NCI-H2029 (cell line): Measurements from ENCODE around the gene TFCP2.

Source experiments
- DNase-seq: peaks from one replicate; lab custom pipeline; 2025; lab: John Stamatoyannopoulos, UW

The TFCP2 gene

DNA sequence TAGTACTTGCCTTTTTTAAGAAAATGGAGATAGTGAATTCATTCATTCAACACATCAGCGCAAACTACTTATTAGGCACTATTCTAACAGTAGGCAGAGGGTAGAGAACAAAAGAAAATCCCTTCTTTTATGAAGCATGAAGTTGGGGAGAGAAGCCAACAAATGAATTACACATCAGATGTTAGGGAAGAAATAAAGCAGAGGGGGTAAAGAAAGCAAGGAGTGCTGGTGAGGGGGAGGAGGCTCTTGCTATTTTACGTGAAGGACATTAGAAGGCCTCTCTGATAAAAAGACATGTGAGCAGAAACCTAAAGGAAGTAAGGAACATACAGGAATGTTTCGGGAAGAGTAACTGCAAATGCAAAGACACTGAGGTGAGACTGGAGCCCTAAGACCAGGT lies 22.2 kb downstream of the TFCP2 start:
- DNase-seq: no peak

DNA sequence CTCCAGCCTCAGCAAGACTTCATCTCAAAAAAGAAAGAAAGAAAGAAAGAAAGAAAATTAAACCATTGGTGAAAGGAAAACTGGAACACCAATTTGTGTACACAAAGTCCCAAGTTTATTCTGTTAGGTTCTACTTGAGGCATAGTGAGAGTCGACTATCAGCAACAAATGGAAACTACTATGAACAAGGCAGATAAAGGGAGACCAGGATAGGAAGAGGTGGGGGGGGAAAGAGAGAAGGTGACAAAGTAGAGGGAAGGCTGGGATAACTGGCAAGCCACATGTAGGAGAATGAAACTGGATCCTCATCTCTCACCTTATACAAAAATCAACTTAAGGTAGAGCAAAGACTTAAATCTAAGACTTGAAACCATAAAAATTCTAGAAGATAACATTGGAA lies 25.6 kb downstream of the TFCP2 start:
- no peak for DNase-seq

DNA sequence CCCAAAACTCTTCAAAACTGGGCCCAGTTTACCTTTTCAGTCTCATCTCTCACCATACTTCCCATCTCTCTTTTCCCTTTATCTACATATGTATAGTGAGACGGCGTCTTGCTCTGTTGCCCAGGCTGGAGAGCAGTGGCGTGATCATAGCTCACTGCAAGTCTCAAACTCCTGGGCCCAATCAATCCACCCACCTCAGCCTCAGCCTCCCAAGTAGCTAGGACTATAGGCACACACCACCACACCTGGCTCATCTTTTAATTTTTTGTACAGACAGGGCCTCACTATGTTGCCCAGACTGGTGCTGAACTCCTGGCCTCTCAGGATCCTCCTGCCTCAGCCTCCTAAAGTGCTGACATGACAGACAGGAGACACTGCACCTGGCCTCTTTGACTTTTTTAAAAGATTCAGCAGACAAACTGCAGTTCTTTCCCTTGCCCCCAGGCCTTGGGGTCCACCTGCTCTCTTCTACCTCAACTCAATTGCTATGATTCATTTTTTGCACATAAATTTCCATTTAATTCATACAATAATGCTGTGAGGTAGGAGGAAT lies 33.6 kb downstream of the TFCP2 start:
- DNase-seq: no peak

DNA sequence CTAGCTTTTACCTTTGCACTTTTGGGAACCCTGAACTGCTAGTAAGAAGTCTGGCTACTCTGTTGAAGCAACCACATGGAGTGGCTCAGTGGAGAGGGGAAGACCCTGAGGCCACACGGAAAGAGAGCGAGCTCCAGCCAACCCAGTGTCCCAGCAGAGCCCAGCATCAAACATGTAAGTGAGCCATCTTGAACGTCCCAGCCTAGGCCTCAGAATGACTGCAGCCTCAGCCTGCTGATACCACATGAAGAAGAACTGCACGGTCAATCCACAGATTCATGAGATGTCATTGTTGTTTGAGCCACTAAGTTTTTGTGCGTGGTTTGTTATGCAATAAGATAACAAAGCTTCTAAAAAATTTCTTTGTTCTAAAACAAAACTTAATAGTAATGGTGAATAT lies 40.2 kb downstream of the TFCP2 start:
- DNase-seq: no peak

DNA sequence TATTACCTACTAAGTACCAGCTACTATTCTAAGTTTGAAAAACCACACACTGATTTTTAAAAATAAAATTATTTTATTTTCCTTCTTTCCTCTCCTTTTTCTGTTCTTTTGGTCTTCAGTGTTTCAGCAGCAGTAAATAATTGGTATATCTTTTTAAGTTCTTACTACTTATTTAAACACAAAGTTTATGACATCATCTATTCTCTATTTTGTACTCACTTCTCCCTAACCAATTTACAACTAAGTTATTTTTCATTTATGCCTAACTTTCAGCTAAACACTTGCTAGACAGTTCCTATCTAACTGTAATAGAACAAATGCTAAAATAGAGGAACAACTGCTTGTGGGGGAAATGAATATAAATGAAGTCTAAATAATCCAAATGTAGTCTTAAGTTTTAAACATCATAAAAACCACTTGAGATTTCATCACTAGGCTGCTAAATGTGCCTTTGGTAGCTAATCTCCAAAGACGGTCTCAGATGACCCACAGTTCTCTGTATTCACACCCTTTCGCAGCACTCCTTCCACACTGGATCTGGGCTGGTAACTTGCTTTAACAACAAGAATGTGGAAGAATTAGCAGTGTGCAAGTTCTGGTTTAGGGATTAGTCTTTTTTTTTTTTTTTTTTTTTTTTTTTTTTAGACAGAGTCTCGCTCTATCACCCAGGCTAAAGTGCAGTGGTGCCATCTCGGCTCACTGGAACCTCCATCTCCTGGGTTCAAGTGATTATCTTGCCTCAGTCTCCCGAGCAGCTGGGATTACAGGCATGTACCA lies 41.0 kb downstream of the TFCP2 start:
- no peak for DNase-seq

DNA sequence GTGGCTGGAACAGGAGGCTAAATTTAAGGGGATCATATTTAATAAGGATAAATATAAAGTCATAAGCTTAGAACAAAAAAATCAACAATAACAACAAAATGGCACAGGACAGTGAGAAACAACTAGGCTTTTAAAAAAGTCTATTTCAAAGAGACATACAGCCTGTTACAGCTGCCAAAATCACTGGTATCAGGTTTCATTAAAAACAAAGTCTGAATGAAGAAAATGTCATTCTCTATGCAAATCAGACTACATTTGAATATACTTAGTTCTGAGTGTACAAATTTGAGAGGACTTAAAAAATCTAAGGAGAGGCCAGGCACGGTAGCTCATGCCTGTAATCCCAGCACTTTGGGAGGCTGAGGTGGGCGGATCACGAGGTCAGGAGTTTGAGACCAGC lies 44.0 kb downstream of the TFCP2 start:
- DNase-seq: no peak

DNA sequence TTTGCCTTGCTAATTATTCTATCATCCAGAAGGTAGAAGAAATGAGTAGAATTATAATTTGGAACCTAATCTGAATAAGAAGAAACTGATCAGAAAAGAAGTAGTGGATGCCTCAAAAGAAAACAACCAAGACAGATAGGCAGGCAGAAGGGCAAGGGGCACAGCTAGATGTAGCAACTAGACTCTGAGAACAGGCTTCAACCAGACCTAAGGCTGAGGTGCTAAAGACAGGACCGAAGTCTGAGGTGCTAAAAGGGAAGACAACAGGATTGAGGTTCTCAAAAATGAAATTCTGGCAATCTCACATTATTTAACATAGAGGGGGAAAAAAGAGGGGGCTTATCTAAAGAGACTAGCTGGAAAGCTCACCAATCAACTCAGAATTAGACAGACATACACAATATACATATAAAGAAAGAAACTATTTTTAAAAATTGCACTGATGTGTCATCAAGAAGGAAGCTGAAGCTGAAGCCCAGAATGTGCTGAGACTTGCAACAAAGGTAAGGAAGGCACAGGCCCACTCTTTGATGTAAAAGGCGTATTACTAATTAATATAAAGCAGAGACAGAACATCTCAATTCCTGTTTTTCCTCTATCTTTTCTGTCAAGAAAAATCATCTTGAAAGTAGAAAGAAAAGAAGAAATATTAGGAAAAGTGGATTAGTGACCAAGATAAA lies 45.7 kb downstream of the TFCP2 start:
- DNase-seq: no peak

DNA sequence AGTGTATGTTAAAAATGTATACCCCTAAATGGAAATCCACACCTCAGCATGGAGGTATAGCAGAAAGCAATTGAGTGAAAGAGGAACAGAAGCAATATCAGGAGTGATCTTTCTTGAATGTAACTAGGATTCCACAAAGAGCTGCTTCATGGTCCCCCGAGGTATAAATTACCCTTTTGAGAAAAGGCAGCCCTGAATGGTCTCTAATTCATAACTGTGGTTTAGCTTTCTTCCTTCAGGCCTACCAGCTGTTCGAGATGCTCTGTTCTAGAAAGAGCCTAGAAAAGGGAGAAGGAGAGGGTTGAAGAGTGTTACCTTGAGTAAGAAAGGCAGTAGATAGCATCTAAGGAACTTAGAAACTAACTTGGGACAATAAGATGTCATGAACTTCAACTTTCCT lies 46.6 kb downstream of the TFCP2 start:
- no peak for DNase-seq

DNA sequence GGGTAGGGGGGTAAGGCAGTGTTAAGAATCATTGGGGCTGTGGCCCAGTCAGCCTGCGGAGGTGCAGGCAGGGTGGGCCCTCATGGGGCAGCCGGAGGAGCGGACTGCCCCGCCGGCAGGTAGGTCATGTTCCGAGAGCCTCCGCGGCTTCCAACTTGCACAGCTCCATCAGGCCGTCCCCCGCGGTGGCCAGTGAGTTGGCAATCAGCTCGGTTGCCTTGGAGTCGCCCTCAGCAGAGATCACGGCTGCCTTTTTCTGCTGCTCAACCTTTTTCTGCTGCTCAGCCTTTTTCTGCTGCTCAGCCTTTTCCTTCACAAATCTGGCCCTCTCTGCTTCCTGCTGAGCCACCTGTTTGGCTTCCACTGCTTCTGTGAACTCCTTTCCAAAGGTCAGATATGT lies 48.4 kb downstream of the TFCP2 start:
- DNase-seq: no peak

DNA sequence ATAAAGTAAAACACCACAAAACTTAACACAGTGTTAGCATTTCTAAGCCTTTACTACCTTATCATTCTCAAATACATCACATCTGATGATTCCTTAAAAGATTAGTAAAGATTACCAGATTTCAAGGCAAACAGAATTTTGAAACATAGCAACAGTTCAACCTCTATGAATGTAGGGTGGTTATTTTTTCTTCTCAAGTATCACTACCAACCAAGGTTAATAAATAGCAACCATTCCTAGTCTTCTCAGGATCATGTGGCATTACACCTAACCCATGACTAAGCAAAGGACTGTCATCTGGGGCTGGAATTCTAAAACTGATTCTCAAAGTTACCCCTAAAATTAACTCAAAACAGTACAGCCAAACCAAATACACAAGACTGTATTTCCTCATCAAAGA lies 50.1 kb downstream of the TFCP2 start:
- no peak for DNase-seq

DNA sequence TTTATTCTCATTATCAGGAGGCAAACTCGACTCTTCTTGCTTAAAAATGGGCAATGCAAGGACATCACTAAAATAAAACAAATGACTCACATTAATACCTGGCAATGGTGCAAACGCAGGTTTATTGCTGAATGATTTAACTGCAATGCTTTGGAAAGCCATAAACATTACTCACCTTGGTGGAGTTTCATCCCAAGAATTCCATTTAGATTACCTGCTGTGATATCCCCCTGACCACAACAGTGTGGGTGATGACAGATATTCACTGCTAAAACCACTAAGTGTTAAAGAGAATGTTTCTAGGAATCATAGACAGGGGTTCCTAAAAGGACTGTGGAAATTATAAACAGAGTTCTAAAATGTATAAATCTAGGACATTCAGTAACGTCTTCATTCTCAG lies 54.2 kb downstream of the TFCP2 start:
- DNase-seq: no peak

DNA sequence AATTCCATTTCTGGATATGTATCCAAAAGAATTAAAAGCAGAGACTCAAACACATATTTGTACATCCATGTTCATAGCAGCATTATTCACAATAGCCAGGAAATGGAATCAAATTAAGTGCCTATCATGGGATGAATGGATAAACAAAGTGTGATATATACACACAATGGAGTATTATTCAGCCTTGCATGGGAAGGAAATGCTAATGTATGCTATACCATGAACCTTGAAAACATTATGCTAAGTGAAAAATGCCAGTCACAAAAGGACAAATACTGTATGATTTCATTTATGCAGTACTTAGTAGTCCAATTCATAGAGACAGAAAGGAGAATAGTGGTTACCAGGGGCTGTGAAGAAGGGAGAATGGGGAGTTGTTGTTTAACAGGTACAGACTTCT lies 57.4 kb downstream of the TFCP2 start:
- DNase-seq: no peak

DNA sequence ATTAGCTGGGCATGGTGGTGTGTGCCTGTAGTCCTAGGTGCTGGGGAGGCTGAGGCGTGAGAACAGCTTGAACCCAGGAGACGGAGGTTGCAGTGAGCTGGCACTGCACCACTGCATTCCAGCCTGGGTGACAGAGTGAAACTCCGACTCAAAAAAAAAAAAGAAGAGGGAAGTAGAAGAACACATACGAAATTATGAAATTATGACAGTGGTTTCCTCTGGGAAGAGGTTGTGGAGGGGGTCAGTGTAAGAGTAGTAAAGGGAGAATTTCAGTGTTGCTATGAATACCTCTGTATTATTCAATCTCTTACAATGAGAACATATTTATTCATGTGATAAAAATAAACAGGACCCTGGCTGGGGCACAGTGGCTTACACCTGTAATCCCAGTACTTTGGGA lies 64.8 kb downstream of the TFCP2 start:
- DNase-seq: no peak

DNA sequence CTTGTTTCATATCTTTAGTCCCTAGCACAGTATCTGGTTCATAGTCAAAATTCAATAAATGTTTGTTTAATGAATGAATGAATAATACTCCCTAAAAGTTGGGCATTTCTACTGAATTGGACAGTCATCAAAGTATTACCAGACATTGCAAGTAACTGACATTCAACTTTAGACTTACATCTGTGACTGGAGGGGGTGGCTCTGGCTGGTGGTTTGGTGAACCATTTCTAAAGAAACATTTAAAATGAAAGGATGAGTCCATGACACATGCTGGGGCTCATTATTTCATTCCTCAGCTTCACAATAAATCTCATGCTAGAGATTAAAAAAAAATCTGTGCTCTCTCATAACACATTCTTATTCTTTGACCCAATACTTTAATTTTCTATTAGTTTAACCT lies 69.0 kb downstream of the TFCP2 start:
- no peak for DNase-seq

DNA sequence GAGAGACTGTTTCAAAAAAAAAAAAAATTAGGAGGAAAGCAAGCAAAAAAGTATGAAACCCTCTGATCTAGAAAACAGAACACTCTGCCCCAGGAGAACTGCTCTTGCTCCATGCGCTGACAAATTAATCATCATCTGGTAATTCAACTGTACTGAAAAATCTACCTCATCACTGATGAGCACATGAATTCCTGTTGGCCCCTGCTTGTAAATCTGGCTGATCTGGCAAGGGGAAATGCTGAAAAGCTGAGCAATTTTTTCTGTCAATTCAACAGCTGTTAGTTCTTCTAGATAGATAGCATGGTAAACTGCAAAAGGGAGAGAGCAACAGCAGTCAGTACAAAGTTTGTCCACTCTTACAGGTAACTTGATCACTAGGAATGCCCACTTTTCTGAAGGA lies 74.3 kb downstream of the TFCP2 start:
- DNase-seq: no peak

DNA sequence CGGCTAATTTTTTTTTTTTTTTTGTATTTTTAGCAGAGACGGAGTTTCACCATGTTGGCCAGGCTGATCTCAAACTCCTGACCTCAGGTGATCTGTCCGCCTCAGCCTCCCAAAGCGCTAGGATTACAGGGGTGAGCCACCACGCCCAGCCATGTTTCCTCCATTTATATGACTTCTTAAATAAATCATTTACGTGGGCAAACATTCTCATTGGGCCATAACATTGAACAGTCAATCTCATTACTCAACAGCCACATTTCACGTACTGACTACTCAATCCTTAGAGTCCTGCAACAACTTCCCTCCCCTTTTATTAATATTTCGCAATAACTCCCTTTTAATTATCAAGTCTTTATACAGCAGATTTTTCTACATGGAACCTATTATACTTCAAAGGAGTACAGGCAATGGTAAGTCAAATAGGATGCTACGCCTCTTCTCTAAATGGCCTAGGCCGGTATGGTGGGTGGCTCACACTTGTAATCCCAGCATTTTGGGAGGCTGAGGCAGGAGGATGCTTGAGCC lies 82.2 kb downstream of the TFCP2 start:
- DNase-seq: no peak

DNA sequence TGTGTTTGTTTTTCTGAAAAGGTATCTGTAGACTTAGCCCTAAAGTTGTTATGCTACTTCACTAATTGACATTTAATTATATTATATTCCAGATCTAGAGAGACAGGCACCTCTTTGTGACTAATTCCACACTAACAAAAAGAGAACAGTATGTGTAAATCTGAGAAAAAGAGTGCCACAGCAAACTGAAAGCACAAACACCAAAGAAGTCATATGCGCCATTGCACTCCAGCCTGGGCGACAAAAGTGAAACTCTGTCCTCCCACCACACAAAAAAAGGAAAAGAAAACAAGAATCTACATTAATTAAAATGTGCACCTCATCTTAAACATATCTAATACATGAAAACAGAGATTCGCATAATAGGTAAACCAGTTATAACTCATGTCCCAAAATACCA lies 85.1 kb downstream of the TFCP2 start:
- no peak for DNase-seq

DNA sequence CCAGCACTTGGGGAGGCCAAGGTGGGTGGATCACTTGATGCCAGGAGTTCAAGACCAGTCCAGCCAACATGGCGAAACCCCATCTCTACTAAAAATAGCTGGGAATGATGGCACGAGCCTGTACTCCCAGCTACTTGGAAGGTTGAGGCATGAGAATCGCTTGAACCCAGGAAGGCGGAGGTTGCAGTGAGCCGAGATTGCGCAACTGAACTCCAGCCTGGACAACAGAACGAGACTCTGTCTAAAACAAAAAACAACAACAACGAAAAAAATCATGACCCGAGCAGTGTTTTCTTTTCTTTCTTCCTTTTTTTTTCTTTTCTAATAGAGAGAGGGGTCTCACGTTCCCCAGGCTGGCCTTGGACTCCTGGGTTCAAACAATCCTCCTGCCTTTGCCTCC lies 86.0 kb downstream of the TFCP2 start:
- DNase-seq: no peak

DNA sequence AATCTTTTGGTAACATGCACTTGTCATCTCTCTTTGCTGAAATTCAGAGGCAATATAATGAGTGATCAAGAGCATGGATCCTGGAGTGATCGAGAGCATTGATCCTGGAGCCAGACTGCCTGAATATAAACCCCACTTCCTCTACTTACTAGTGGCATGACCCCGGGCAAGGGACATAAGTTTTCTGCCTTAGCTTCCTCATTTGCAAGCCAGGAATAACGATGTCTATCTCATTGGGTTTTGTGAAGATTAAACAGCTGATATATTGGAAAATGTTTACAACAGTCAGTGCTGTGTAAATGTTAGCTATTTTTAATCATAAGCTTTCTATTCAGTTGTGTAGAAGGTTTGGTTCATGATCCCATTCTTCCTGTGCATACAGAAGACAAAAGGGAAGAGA lies 87.2 kb downstream of the TFCP2 start:
- no peak for DNase-seq

DNA sequence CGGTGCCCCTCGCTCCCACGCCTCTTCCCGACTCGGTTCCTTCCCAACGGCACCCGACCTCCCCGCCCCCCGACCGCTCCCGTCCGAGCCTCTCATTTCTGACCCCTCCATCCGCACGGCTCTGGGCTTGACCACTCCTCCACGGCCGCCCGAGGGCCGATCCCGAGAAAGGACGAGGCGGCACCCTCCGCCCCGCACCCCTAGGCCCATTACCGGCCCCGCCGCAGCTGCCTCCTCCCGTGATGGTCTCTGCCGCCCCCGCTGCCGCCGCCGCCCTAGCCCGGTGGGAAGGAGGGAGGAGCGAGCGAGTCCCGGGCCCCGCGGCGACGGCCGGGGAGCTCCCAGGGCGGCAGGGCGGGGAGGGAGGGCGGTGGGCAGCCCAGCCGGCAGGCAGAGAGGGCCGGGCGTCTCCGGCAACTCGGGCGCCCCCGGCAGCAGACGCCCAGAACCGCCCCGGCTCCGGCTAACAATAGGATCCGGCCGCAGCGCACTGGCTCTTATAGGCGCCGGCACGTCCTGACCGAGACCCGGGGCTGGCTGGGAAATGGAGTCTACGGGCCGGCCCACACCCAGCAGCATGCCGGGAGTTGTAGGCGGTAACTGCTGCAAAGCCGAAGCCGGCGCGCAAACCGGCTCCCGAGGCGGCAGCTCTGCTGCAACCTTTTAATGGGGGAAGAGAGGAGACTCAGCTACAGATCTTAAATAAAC lies 89.7 kb downstream of the TFCP2 start, which contains the start of gene CSRNP2:
Gene CSRNP2 (minus strand): TSS at position 471 of the 708 bp plus-strand sequence. CDS start 7,035 bp downstream, outside the sequence.
- peak; percentile 93 for DNase-seq

DNA sequence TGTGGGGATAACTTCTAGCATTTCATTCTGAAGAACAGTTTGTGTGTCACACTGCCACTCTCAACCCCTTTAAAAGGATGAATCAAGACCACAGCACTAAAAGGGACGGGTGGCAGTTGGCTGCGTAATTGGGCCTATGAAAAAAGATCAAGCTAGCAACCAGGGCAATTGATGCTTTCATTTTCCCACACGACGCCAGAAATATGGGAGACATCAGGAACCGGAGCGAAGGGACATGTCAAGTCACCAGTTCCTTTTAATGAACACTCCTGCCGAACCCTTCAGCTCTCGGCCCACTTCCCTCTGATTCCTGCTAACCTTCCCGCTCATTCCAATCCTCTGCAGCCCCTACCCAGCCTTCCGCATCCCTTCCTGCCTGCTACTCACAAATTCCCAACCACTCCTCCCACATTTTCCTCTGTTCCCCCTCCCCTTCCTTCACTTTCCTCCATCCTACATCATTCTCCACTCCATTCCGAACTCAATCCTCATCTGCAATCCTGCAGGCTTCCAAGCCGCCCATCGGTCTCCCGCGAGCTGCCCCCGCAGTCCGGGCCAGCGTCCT lies 90.3 kb downstream of the TFCP2 start:
- no peak for DNase-seq

DNA sequence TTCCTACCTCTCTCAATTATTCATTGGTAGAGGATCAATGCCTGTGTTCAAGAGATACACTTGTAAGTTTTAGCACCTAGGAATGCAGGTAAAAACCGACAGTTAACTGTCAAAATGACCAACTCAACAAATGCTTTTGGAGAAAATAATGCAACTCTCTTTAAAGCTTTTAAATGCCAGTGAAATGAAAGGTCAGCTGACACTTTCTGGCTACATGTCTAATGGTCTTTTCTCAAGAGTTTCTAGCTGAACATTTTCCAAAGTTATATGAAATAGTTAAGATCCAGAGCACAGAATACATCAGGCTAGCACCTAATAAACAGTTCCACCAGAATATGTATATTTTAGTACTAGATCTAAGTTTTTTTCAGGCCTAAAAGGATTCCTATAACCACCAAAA lies 91.5 kb downstream of the TFCP2 start:
- DNase-seq: no peak
